HG03469 (cell line): ENCODE measurements around the gene PIH1D1.

Experiments used
- ATAC-seq: cut with Tn5 transposase; IDR thresholded peaks from one replicate; pipeline ENCODE4 v1.9.1; 2021; ENCODE audit warnings: mild to moderate bottlenecking, moderate library complexity, moderate number of reproducible peaks; ENCODE audit not compliant: unreplicated experiment

The PIH1D1 gene

GRCh38 chr19:49421039-49421877, 30.4 kb downstream of the PIH1D1 start:
- no peak for ATAC-seq

GRCh38 chr19:49420227-49420626, 31.4 kb downstream of the PIH1D1 start:
- ATAC-seq, result no peak

- no peak for ATAC-seq
These were observed 32.4 kb downstream of the PIH1D1 start for GRCh38 chr19:49419173-49419572.

- no peak for ATAC-seq
These were observed 33.1 kb downstream of the PIH1D1 start for GRCh38 chr19:49418511-49418910.

DNA sequence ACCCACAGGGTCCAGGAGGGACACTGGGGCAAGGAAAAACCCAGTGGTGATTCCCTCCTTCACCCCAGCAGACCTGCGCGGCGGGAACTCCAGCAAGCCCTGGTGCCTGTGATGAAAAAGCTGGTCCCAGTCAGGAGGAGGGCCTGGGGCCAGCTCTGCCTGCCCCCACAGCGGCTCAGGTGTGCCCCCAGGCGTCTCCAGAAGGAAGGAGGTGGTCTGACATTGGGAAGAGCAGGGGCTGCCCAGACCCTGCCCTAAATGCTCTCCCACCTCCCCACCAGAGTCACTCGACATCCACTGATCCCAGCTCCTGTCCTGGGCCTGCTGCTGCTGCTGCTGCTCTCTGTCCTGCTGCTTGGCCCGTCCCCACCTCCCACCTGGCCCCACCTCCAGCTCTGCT, 34.5 kb downstream of the PIH1D1 start:
- ATAC-seq, result no peak

DNA sequence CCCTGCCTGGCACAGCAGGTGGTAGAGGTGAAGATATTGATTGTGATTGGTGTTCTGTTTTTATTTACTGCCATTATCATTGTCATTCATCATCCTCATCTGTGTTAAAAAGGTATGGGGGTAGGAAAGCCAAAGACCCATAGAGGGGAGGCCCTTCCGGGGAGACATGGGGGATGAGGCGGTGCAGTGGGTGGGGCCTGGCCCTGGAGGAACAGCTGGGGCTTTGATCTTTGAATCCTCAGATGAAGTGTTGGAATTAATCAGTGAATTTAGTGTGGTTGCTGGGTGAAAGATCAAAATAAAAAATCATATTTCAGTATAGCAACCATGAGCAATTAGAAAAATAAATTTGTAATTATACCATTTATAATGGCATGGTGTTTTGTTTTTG, 35.8 kb downstream of the PIH1D1 start:
- no peak for ATAC-seq

DNA sequence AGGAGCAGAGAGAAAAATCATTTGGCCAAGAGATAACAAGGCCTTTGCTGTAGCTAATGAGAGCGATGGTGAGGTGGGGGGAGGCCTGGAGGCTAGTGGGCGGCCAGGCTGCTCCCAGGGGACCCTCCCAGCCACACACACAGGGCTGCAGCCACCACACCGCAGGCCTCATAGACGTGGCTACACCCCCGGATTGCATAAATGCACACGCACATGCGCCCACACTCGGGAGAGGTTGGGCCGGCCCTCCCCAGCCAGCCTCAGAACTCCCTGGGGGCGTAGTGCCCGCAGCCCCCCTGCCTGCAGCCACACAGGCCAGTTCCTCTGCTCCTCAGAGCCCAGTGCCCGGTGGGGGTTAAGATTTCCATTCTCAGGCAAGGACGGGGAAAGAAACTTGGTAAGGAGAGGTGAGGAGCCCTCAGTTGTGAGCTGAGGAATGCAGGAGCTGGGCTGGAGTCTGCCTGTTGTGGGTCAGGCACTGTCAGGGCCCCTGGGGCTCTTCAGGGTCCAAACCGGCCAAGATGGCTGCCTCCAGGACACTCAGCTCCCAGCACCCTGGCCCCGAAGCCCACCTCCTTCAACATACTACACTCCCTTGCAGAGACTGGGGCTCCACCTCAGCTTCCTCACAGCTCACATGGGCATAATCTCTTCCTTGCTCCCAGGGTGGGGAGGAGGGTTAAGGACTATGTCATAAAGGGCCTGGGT, 36.4 kb downstream of the PIH1D1 start:
- ATAC-seq, result no peak

- ATAC-seq, result no peak
These were observed 37.4 kb downstream of the PIH1D1 start for GRCh38 chr19:49414256-49414655.

DNA sequence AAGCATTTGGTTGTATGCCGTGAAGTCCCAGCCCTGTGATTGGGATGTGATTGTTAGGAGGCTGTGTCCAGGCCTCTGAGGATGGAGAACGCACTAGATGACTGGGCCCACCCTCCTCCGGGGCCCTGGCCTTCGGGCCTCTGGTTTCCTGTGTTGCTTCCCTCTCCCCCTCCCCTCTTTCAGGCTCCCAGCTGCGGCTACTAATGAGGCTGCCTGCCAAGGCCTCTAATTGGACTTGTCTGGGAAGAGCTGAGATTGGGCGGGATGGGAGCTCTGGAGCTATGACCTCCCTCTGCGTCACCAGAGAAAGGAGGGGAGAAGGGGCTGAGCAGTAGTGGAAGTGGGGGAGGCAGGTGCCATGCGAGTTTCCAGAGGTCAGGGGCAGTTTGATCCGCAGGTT, 38.3 kb downstream of the PIH1D1 start:
- no peak for ATAC-seq

DNA sequence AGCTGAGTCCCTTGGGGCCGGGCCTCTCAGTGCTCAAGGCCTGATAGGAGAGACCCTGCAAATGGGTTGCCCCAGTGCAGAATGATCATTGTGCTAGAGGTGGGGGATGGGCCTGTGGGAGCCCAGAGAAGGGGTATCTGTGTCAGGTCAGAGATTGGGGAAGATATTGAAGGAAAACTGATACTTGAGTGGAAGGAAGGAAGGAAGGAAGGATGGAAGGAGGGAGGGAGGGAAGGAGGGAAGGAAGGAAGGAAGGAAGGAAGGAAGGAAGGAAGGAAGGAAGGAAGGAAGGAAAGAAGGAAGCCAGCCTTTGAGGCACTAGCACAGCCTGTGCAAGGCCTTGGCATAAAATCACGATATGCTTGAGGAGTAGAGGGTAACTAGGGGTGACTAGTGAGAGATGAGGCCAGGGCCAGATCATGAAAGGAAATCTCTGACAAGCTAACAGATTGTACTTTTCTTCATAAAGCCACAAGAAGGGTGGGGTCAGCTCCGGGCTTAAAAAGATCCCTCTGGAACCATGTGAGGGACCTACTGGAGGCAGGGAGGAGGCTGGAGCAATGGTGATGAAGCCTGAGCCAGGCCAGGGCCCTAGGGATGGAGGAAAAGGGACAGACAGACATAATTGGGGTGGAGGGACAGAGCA, 39.8 kb downstream of the PIH1D1 start:
- ATAC-seq, result no peak

- ATAC-seq, result no peak
These were observed 42.1 kb downstream of the PIH1D1 start for GRCh38 chr19:49409441-49410029.

- no peak for ATAC-seq
These were observed 42.7 kb downstream of the PIH1D1 start for GRCh38 chr19:49408816-49409440.

GRCh38 chr19:49407482-49408015, 44.1 kb downstream of the PIH1D1 start:
- no peak for ATAC-seq

DNA sequence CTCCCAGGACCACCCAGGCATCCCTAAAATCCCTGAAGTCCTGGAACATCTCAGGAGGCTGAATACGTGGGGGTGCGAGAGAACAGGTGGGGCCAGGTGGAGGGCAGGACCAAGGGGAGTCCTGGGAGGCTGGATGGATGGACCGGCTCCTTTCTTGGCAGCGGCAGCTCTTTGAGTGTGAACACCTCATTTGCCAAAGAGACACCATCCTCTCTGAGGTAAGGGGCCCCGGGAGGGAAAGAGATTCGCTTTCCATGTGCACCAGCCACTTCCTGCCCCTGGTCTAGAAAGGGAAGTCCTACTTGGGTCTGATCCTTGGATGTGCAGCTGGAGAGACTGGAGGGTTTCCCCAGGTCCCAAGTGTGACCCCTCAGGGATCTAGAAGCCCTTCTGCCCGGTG, 44.5 kb downstream of the PIH1D1 start:
- ATAC-seq, result no peak

GRCh38 chr19:49403404-49404187, 48.0 kb downstream of the PIH1D1 start:
- ATAC-seq, result no peak

DNA sequence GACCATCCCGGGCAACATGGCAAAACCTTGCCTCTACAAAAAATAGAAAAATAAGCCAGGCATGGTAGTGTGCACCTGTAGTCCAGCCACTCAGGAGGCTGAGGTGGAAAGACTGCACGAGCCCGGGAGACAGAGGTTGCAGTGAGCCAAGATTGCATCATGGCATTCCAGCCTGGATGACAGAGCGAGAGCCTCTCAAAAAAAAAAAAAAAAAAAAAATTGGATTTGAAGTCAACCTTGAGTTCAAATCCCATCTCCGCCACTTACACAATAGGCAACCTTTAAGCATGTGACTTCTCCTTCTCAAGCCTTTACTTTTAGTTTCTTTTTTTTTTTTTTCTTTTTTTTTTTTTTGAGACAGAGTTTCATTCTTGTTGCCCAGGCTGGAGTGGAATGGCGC, 51.6 kb downstream of the PIH1D1 start:
- ATAC-seq, result no peak

DNA sequence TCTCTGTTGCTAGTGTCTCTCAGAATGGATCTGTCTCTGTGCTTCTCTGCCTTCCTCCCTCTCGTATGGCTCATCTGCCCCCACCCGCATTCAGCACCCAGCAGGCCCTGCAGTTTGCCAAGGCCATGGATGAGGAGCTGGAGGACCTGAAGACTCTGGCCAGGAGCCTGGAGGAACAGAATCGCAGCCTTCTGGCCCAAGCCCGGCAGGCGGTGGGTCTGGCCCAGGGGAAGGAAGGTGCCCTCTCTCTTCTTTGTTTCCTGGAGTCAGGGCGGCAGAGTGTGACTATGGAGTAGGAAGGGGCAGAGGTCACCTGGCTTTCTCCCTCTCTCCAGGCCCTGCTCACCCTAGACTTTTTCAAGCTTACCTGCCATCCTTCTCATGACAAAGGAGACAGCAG, 52.7 kb downstream of the PIH1D1 start:
- no peak for ATAC-seq

DNA sequence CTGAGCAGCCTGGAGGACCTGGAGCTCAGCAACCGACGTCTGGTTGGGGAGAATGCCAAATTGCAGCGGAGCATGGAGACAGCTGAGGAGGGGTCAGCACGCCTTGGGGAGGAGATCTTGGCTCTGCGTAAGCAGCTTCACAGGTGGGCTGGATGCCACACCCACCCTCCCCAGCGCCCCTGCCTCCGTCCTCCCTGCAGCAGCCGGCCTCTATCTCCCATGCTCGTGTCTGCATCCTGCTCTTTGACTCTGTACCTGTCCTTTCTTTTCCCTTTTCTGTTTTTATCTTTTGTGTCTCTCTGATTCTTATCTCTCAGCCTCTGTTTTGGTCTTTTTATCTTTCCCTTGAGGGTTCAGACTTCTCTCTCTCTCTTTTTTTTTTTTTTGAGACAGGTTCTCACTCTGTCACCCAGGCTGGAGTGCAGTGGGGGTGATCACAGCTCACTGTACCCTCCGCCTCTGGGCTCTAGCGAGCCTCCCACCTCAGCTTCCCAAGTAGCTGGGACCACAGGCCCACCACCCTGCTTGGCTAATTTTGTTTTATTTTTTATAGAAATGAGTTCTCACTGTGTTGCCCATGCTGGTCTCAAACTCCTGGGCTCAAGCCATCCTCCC, 53.5 kb downstream of the PIH1D1 start:
- ATAC-seq, result no peak

GRCh38 chr19:49396738-49397505, 54.7 kb downstream of the PIH1D1 start:
- ATAC-seq, result no peak
